ENCODE results near the gene HDAC9.

HDAC9 gene

GRCh38 chr7:18558503-18558902, 63.0 kb downstream of the HDAC9 start:
- Histone ChIP-seq H3K4me1 (peaks cover 5% of the 10 kb centered on the region), H3K36me3 (peaks cover 3% of the 10 kb centered on the region; the same call in 1 of the 2 replicates), H3K27me3 (no peaks in the 10 kb centered on the region), H3K9me3 (0 out of 2 replicates have a peak, but pooled peaks cover 4% of the 10 kb centered on the region), H3K4me3 (ENCODE audit: low read depth, low read length) (no peak overlapping the region)
- no peak for TF ChIP-seq CTCF (IDR thresholded peaks at IDR 0.05; ENCODE audit: low read depth, low read length)
- DNase-seq, result no peak

- H3K36me3 ChIP-seq, result peaks cover 3% of the 10 kb centered on the region; the same call in 1 of the 2 replicates
- DNase-seq, result no peak
- H3K4me1 ChIP-seq, result peaks cover under 1% of the 10 kb centered on the region; the same call in 1 of the 2 replicates
- no peak overlapping the region for H3K4me3 ChIP-seq (ENCODE audit: low read depth, low read length)
- no peak for TF ChIP-seq CTCF (IDR thresholded peaks at IDR 0.05; ENCODE audit: low read depth, low read length)
- H3K9me3 ChIP-seq, result 0 out of 2 replicates have a peak, but pooled peaks cover 4% of the 10 kb centered on the region
- H3K27me3 ChIP-seq, result no peaks in the 10 kb centered on the region
Observed at GRCh38 chr7:18558910-18559309, 63.4 kb downstream of the HDAC9 start.

GRCh38 chr7:18559756-18560155, 64.2 kb downstream of the HDAC9 start:
- Histone ChIP-seq H3K36me3 (peaks cover 3% of the 10 kb centered on the region; the same call in 1 of the 2 replicates), H3K9me3 (0 out of 2 replicates have a peak, but pooled peaks cover 4% of the 10 kb centered on the region), H3K27me3 (no peaks in the 10 kb centered on the region), H3K4me3 (ENCODE audit: low read depth, low read length) (no peak overlapping the region), H3K4me1 (no peaks in the 10 kb centered on the region; the same call in 1 of the 2 replicates)
- TF ChIP-seq CTCF (IDR thresholded peaks at IDR 0.05; ENCODE audit: low read depth, low read length), result no peak
- DNase-seq, result no peak

GRCh38 chr7:18564779-18565178, 69.2 kb downstream of the HDAC9 start:
- H3K27me3 ChIP-seq, result no peaks in the 10 kb centered on the region
- H3K36me3 ChIP-seq, result peaks cover 3% of the 10 kb centered on the region; the same call in 1 of the 2 replicates
- H3K4me3 ChIP-seq (ENCODE audit: low read depth, low read length), result no peak overlapping the region
- TF ChIP-seq CTCF (IDR thresholded peaks at IDR 0.05; ENCODE audit: low read depth, low read length), result no peak
- peaks cover 8% of the 10 kb centered on the region for H3K9me3 ChIP-seq
- no peak for DNase-seq
- H3K4me1 ChIP-seq, result peaks cover 11% of the 10 kb centered on the region

GRCh38 chr7:18565337-18565736, 69.8 kb downstream of the HDAC9 start:
- Histone ChIP-seq H3K36me3 (peaks cover 3% of the 10 kb centered on the region; the same call in 1 of the 2 replicates), H3K4me1 (peaks cover 12% of the 10 kb centered on the region), H3K27me3 (no peaks in the 10 kb centered on the region), H3K4me3 (ENCODE audit: low read depth, low read length) (no peak overlapping the region), H3K9me3 (peaks cover 8% of the 10 kb centered on the region)
- no peak for DNase-seq
- TF ChIP-seq CTCF (IDR thresholded peaks at IDR 0.05; ENCODE audit: low read depth, low read length), result no peak

GRCh38 chr7:18566205-18566604, 70.7 kb downstream of the HDAC9 start:
- Histone ChIP-seq H3K27me3 (no peaks in the 10 kb centered on the region), H3K36me3 (peaks cover 3% of the 10 kb centered on the region; the same call in 1 of the 2 replicates), H3K4me3 (ENCODE audit: low read depth, low read length) (no peak overlapping the region), H3K9me3 (peaks cover 8% of the 10 kb centered on the region), H3K4me1 (peaks cover 16% of the 10 kb centered on the region)
- TF ChIP-seq CTCF (IDR thresholded peaks at IDR 0.05; ENCODE audit: low read depth, low read length), result no peak
- DNase-seq, result no peak

Data from BE2C (cell line).